ENCODE results near the gene CHD5. TPM values are rescaled to one million over a fixed set of nuclear protein-coding genes. Genes with fewer than 3 reads are reported as not detected.

The CHD5 gene
- polyA plus RNA-seq, 1 donor from 2014 or later, result 22.0 TPM

- no peak for TF ChIP-seq CTCF (IDR thresholded peaks at IDR 0.05; ENCODE audit: poor library complexity, severe bottlenecking)
Measured at GRCh38 chr1:6117064-6117463, 63.1 kb downstream of the CHD5 start (continued).

GRCh38 chr1:6116137-6116536 lies 64.0 kb downstream of the CHD5 start:
- no peak overlapping the region for H3K27ac ChIP-seq (ENCODE audit: low read length)
- TF ChIP-seq SMC3 (conservative IDR thresholded peaks at IDR 0.05; ENCODE audit: poor library complexity) (no peak), RAD21 (conservative IDR thresholded peaks at IDR 0.05) (no peak), TAF1 (IDR thresholded peaks at IDR 0.05; ENCODE audit: low read depth) (no peak), CTCF (IDR thresholded peaks at IDR 0.05; ENCODE audit: poor library complexity, severe bottlenecking) (no peak), EP300 (conservative IDR thresholded peaks at IDR 0.05; ENCODE audit: poor library complexity, severe bottlenecking) (no peak), MXI1 (conservative IDR thresholded peaks at IDR 0.05; ENCODE audit: poor library complexity, severe bottlenecking) (no peak), POLR2AphosphoS5 (IDR thresholded peaks at IDR 0.05) (no peak), REST (IDR thresholded peaks at IDR 0.05; ENCODE audit: borderline replicate concordance) (no peak), EZH2 (IDR thresholded peaks at IDR 0.05; ENCODE audit: borderline replicate concordance, insufficient read depth, low read length, poor library complexity, severe bottlenecking) (no peak)
- no peaks in the 10 kb centered on the region for H4K20me1 ChIP-seq (ENCODE audit: insufficient read depth)
- H3K4me3 ChIP-seq (ENCODE audit: low read length), result no peak overlapping the region
- H3K9me2 ChIP-seq (ENCODE audit: insufficient read depth, low read length), result no peaks in the 10 kb centered on the region
- no peak overlapping the region for H2AFZ ChIP-seq (ENCODE audit: low read depth, low read length)
- no peak overlapping the region for H3K9ac ChIP-seq (ENCODE audit: low read length)
- H3F3A ChIP-seq (ENCODE audit: insufficient read depth, low read length, poor library complexity, severe bottlenecking), result no peaks in the 10 kb centered on the region
- no peaks in the 10 kb centered on the region for H3K9me3 ChIP-seq (ENCODE audit: low read length)
- no peak overlapping the region for H3K4me2 ChIP-seq (ENCODE audit: low read length)
- no peaks in the 10 kb centered on the region for H3K36me3 ChIP-seq (ENCODE audit: insufficient read depth, low read length)
- H3K27me3 ChIP-seq (ENCODE audit: insufficient read depth, low read depth, low read length), result no peaks in the 10 kb centered on the region
- no peaks in the 10 kb centered on the region for H3K79me2 ChIP-seq (replicated peaks; ENCODE audit: insufficient read depth, low read length)

- H3K9ac ChIP-seq (ENCODE audit: low read length), result no peak overlapping the region
- H3K9me3 ChIP-seq (ENCODE audit: low read length), result no peaks in the 10 kb centered on the region
- no peaks in the 10 kb centered on the region for H3K9me2 ChIP-seq (ENCODE audit: insufficient read depth, low read length)
- H3F3A ChIP-seq (ENCODE audit: insufficient read depth, low read length, poor library complexity, severe bottlenecking), result no peaks in the 10 kb centered on the region
- TF ChIP-seq RAD21 (conservative IDR thresholded peaks at IDR 0.05), result no peak
- TF ChIP-seq CTCF (IDR thresholded peaks at IDR 0.05; ENCODE audit: poor library complexity, severe bottlenecking), result no peak
- TF ChIP-seq POLR2AphosphoS5 (IDR thresholded peaks at IDR 0.05), result no peak
- TF ChIP-seq SMC3 (conservative IDR thresholded peaks at IDR 0.05; ENCODE audit: poor library complexity), result no peak
- no peak for TF ChIP-seq REST (IDR thresholded peaks at IDR 0.05; ENCODE audit: borderline replicate concordance)
- no peak for TF ChIP-seq MXI1 (conservative IDR thresholded peaks at IDR 0.05; ENCODE audit: poor library complexity, severe bottlenecking)
- no peak for TF ChIP-seq EP300 (conservative IDR thresholded peaks at IDR 0.05; ENCODE audit: poor library complexity, severe bottlenecking)
- TF ChIP-seq EZH2 (IDR thresholded peaks at IDR 0.05; ENCODE audit: borderline replicate concordance, insufficient read depth, low read length, poor library complexity, severe bottlenecking), result no peak
- no peak for TF ChIP-seq TAF1 (IDR thresholded peaks at IDR 0.05; ENCODE audit: low read depth)
- no peak overlapping the region for H3K4me3 ChIP-seq (ENCODE audit: low read length)
- H4K20me1 ChIP-seq (ENCODE audit: insufficient read depth), result no peaks in the 10 kb centered on the region
- H3K36me3 ChIP-seq (ENCODE audit: insufficient read depth, low read length), result no peaks in the 10 kb centered on the region
- H3K27ac ChIP-seq (ENCODE audit: low read length), result no peak overlapping the region
- no peak overlapping the region for H3K4me2 ChIP-seq (ENCODE audit: low read length)
- H2AFZ ChIP-seq (ENCODE audit: low read depth, low read length), result no peak overlapping the region
- H3K79me2 ChIP-seq (replicated peaks; ENCODE audit: insufficient read depth, low read length), result no peaks in the 10 kb centered on the region
- H3K27me3 ChIP-seq (ENCODE audit: insufficient read depth, low read depth, low read length), result no peaks in the 10 kb centered on the region
Measured at GRCh38 chr1:6113745-6114144, 66.4 kb downstream of the CHD5 start.

Measured in neural cell (in vitro differentiated cells).